Nucleus accumbens (tissue), 56 donors: ENCODE data around the gene FAM111A.
A peak's percentile ranks its signal among the peaks of the same experiment; 100 is the strongest.

ENCODE experiments used
- DNase-seq, 56 donors: peaks; one replicate each; lab custom pipeline; 2025; lab: John Stamatoyannopoulos, UW

The FAM111A gene

GRCh38 chr11:59138643-59139042, 4.0 kb upstream of the FAM111A start:
- no peak for DNase-seq

- no peak for DNase-seq
Measured at GRCh38 chr11:59141191-59141590, 1.5 kb upstream of the FAM111A start.

- no peak for DNase-seq
Measured at GRCh38 chr11:59141673-59142460, 789 bp upstream of the FAM111A start.

DNA sequence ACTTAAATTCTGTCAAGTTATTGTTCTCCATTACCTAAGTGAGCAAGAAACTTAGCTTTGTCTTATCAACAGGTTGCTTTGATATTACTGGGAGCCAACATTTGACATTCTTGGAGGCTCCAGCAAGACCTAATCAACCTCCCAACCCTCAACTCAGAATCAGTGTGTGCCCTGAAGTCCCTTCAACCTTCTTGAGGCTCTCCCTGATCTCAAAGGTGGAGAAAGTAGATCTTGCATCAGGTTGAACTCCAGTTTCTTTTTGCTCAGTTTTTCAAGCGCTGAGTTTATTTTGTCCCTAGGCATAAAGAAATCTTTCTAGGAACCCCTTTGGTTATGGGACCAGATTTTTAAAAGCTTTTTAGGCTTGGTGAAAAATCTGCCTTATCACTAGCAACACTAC, 1.4 kb downstream of the FAM111A start:
- no peak for DNase-seq

- peak in 43 of 56 donors; percentile 2 to 63 (median 28) for DNase-seq
Measured at GRCh38 chr11:59144579-59145345, 2.1 kb downstream of the FAM111A start.

DNA sequence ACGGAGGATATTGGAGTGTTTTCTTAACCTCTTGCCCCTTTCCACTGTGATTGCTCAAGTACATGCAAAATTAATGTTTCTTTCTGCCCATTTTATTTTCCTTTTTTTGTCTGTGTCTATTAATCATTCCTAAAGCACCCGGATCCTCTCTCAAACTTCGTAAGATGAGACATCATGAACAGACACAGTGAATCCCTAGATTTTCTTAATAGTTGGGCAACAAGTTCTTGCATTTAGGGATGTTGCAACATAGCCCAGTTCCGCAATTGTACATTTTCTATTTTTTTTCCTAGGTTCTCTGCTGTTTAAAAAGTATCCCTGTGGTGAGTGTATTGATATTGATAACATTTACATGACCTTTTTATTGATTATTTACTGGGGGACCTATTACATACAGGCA, 2.9 kb downstream of the FAM111A start:
- DNase-seq: no peak

DNA sequence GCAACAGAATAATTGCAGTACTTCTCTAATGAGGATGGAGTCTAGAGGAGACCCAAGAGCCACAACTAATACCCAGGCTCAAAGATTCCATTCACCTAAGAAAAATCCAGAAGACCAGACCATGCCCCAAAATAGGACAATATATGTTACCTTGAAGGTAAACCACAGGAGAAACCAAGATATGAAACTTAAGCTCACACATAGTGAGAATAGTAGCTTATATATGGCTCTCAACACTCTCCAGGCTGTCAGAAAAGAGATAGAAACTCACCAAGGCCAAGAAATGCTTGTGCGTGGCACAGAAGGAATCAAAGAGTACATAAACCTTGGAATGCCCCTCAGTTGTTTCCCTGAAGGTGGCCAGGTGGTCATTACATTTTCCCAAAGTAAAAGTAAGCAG, 9.1 kb downstream of the FAM111A start:
- DNase-seq: no peak

DNA sequence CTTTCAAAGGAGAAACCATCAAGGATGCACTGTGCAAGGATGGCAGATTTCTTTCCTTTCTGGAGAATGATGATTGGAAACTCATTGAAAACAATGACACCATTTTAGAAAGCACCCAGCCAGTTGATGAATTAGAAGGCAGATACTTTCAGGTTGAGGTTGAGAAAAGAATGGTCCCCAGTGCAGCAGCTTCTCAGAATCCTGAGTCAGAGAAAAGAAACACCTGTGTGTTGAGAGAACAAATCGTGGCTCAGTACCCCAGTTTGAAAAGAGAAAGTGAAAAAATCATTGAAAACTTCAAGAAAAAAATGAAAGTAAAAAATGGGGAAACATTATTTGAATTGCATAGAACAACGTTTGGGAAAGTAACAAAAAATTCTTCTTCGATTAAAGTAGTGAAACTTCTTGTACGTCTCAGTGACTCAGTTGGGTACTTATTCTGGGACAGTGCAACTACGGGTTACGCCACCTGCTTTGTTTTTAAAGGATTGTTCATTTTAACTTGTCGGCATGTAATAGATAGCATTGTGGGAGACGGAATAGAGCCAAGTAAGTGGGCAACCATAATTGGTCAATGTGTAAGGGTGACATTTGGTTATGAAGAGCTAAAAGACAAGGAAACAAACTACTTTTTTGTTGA, 9.8 kb downstream of the FAM111A start:
- no peak for DNase-seq

DNA sequence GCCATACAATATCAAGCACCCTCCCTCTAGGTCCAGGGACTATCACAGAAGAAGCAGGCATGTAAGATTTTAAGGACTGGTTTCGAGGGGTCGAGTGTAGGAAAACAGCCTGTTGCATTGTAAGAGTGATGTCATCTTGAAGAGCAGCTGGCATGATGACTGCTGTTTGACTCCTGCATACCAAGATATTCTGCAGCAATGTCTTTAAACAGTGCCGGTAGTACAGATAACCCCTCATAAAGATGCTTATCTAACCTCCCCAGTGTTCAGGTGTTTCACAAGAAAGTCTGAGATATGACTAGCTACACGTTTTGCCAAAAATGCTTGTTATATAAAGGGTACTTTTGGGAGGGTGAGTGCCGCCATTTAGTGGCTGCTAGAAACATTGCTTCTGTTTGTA, 12.0 kb downstream of the FAM111A start:
- no peak for DNase-seq

- no peak for DNase-seq
Measured at GRCh38 chr11:59157433-59157832, 14.8 kb downstream of the FAM111A start.

GRCh38 chr11:59158206-59159068, 15.8 kb downstream of the FAM111A start:
- peak in 36 of 56 donors; percentile 4 to 73 (median 26) for DNase-seq

- DNase-seq: no peak
Measured at GRCh38 chr11:59164028-59164427, 21.4 kb downstream of the FAM111A start.

GRCh38 chr11:59171508-59172322, 29.1 kb downstream of the FAM111A start, which contains the start of gene DTX4:
Gene DTX4 (plus strand): TSS chr11:59172132. CDS start chr11:59172596, 464 bp downstream.
- DNase-seq: peak; percentile 26 to 97 (median 88)

- peak in 12 of 56 donors; percentile 29 to 67 (median 52) for DNase-seq
Measured at GRCh38 chr11:59172345-59173079, 29.9 kb downstream of the FAM111A start.

GRCh38 chr11:59173080-59173963, 30.7 kb downstream of the FAM111A start:
- DNase-seq: peak in 40 of 56 donors; percentile 5 to 76 (median 47)

- peak in 2 of 56 donors; percentile 14 to 35 for DNase-seq
Measured at GRCh38 chr11:59173964-59174663, 31.5 kb downstream of the FAM111A start.

- peak in 15 of 56 donors; percentile 14 to 42 (median 30) for DNase-seq
Measured at GRCh38 chr11:59174664-59175033, 32.0 kb downstream of the FAM111A start.
